HCT116 (cell line): ENCODE data around the gene SEMA6B.

Source experiments
- EGR1 ChIP-seq: IDR thresholded peaks from 2 replicates; pipeline ENCODE4 v1.6.1; 2012; ENCODE audit warnings: low read depth
- ELF1 ChIP-seq: IDR thresholded peaks from 2 replicates; pipeline ENCODE4 v1.6.1; 2012; ENCODE audit warnings: low read depth, borderline replicate concordance
- EZH2 ChIP-seq: fragments of 200-600 bp; sonication (generic); IDR thresholded peaks from 2 replicates; pipeline ENCODE4 v1.6.1; 2017; ENCODE audit warnings: antibody characterized with exemption, mixed run types
- EZH2phosphoT487 ChIP-seq: fragments of 200-600 bp; IDR thresholded peaks from 2 replicates; pipeline ENCODE4 v1.6.1; 2018; ENCODE audit warnings: antibody characterized with exemption, borderline replicate concordance
- POLR2A ChIP-seq: IDR thresholded peaks from 2 replicates; pipeline ENCODE4 v1.7.0; 2011; ENCODE audit warnings: borderline replicate concordance; ENCODE audit not compliant: insufficient read depth, insufficient read length; ENCODE audit errors: extremely low read depth
- POLR2AphosphoS5 ChIP-seq: IDR thresholded peaks from 2 replicates; pipeline ENCODE4 v1.6.1; 2011; ENCODE audit warnings: mild to moderate bottlenecking, low read depth, low read length, moderate library complexity
- REST ChIP-seq: IDR thresholded peaks from 2 replicates; pipeline ENCODE4 v1.6.1; 2012; ENCODE audit warnings: low read depth
- SP1 ChIP-seq: IDR thresholded peaks from 2 replicates; pipeline ENCODE4 v1.6.1; 2012; ENCODE audit warnings: low read depth
- SRF ChIP-seq: IDR thresholded peaks from 2 replicates; pipeline ENCODE4 v1.6.1; 2012; ENCODE audit warnings: low read depth
- TF ChIP-seq, protein P1 (sequence below), 3 experiments: fragments of 200-600 bp in 1 of 3; sonication (generic) in 1 of 3; IDR thresholded peaks in 2 of 3; conservative IDR thresholded peaks in 1 of 3; 2 replicates each; pipeline ENCODE4 v1.5.1; 2012 to 2017; ENCODE audit warnings: low read depth in 2 of 3, low read length in 2 of 3, antibody characterized with exemption in 1 of 3, borderline replicate concordance in 1 of 3, control low read depth in 1 of 3, mild to moderate bottlenecking in 1 of 3, mixed read lengths in 1 of 3, mixed run types in 1 of 3, moderate library complexity in 1 of 3; ENCODE audit not compliant: insufficient read depth in 1 of 3
- TF ChIP-seq, protein P2 (sequence below): IDR thresholded peaks from 2 replicates; pipeline ENCODE4 v1.6.1; 2012

DNA sequence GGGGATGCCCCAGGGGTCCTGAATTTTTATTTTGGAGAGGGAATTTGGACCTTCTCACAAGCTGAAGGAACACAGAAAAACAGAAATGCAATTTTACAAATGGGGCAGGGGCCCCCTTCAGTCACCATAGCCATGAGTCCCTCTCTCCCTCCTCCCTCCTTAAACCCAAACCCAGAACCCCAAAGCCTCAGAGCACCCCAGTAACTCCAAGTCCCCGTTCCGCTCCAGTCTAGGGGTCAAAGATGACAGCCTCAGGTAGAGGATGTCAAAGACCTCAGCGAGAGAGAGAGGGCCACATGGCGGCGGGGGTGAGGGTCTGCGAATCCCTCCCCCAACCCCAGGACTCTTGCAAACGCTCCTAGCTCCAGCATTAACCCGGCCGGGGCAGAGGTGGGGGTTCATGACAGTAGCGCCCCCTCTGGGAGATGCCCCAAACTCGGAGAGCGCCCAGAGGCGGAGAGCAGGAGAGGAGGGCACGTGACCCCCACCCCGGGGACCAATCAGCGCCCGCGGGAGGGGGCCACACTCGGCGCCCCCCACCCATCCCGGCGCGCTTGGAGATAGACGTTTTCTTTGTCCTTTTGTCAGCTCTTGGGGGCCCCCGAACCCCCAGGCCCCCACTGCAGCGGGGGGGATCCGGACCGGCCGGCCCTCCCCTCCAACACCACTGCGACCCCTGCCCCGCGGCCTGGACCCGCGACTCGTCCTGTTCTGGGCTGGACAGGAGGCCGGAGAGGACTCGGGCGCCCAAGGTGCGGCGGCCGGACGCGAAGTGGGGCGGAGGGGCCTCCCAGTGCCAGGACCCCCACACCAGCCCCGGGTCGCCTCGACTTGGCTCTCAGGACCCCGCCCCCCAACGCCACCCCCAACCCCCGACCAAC is 20.8 kb upstream of the SEMA6B start:
- TF ChIP-seq EZH2: no peak
- TF ChIP-seq, protein P1, sequence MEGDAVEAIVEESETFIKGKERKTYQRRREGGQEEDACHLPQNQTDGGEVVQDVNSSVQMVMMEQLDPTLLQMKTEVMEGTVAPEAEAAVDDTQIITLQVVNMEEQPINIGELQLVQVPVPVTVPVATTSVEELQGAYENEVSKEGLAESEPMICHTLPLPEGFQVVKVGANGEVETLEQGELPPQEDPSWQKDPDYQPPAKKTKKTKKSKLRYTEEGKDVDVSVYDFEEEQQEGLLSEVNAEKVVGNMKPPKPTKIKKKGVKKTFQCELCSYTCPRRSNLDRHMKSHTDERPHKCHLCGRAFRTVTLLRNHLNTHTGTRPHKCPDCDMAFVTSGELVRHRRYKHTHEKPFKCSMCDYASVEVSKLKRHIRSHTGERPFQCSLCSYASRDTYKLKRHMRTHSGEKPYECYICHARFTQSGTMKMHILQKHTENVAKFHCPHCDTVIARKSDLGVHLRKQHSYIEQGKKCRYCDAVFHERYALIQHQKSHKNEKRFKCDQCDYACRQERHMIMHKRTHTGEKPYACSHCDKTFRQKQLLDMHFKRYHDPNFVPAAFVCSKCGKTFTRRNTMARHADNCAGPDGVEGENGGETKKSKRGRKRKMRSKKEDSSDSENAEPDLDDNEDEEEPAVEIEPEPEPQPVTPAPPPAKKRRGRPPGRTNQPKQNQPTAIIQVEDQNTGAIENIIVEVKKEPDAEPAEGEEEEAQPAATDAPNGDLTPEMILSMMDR (IDR thresholded peaks at IDR 0.05 in 2 of 3, conservative IDR thresholded peaks at IDR 0.05 in 1 of 3; ENCODE audit: borderline replicate concordance in 1 of 3, insufficient read depth in 1 of 3, low read depth in 2 of 3, low read length in 2 of 3): peak in 2 of 3 experiments; percentile 46 to 52; a peak in 5 of 6 replicates
- no peak for TF ChIP-seq POLR2AphosphoS5
- TF ChIP-seq EZH2phosphoT487: no peak
- no peak for TF ChIP-seq POLR2A
- TF ChIP-seq SRF: no peak
- TF ChIP-seq SP1: no peak
- no peak for TF ChIP-seq ELF1
- TF ChIP-seq EGR1: no peak
- TF ChIP-seq REST: no peak
- TF ChIP-seq, protein P2, sequence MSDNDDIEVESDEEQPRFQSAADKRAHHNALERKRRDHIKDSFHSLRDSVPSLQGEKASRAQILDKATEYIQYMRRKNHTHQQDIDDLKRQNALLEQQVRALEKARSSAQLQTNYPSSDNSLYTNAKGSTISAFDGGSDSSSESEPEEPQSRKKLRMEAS: no peak; the same call in 1 of the 2 replicates
